ENCODE results near the gene PLEKHA8.
A peak's percentile ranks its signal among the peaks of the same experiment; 100 is the strongest.

The PLEKHA8 gene

DNA sequence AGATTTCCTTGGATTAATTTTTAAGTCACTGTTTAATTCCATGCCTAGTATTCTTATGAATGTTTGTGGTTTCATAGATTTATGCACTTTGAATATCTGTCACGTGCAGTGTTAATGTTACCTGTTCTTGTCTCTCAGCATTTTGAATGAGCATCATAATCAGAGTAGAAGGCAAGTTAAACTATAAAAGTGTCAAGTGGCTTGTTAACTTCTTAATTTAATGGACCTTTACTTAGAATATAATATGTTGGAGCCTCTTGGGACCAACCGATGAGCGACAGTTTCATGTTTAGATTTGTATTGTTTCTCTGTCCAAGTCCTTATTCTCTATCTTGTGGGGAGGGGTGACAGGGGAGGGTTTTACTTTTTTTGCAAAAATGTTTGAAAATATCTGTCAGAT lies 56.0 kb downstream of the PLEKHA8 start:
- TF ChIP-seq, protein P1, sequence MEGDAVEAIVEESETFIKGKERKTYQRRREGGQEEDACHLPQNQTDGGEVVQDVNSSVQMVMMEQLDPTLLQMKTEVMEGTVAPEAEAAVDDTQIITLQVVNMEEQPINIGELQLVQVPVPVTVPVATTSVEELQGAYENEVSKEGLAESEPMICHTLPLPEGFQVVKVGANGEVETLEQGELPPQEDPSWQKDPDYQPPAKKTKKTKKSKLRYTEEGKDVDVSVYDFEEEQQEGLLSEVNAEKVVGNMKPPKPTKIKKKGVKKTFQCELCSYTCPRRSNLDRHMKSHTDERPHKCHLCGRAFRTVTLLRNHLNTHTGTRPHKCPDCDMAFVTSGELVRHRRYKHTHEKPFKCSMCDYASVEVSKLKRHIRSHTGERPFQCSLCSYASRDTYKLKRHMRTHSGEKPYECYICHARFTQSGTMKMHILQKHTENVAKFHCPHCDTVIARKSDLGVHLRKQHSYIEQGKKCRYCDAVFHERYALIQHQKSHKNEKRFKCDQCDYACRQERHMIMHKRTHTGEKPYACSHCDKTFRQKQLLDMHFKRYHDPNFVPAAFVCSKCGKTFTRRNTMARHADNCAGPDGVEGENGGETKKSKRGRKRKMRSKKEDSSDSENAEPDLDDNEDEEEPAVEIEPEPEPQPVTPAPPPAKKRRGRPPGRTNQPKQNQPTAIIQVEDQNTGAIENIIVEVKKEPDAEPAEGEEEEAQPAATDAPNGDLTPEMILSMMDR (conservative IDR thresholded peaks at IDR 0.05; ENCODE audit: low read depth), result no peak
- CTCF ChIA-PET, result interaction anchor here (0.6 kb wide), 1 partner anchor 23 kb away, joined by 4 read pairs; no protein-coding TSS in a partner anchor
- DNase-seq (ENCODE audit: low spot score), result no peak

DNA sequence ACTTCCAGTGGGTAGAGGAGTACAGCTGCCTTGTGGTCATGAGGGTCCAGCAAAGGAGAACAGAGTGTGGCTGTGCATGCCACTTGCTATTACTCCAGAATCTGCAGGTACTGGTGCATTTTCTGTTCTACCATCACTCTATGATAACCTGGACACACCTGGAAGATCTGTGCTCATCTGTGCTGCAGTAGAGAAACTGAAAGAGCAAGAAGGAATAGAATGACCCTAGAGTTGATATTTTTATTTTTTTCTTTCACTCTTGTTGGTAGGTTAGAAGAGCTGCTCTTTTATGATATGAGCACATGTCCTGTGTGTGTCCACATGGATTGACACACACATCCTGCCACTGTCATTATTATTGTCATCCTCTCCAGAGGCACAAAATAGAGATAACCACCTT lies 58.3 kb downstream of the PLEKHA8 start:
- no peak for DNase-seq (ENCODE audit: low spot score)
- POLR2A ChIA-PET (ENCODE audit: low non-redundant PET), result no interaction called here
- CTCF ChIA-PET, result interaction anchor here (0.6 to 2.4 kb wide), 2 partner anchors 12 to 27 kb away, joined by 4 to 10 read pairs; no protein-coding TSS in a partner anchor
- TF ChIP-seq, protein P1 (conservative IDR thresholded peaks at IDR 0.05; ENCODE audit: low read depth), result no peak
- H3K27ac ChIP-seq, result no peak overlapping the region

More for the DNA sequence above, 56.0 kb downstream of the PLEKHA8 start:
- no peak overlapping the region for H3K27ac ChIP-seq
- POLR2A ChIA-PET (ENCODE audit: low non-redundant PET), result no interaction called here

- ChIA-PET CTCF (no interaction called here), POLR2A (ENCODE audit: low non-redundant PET) (no interaction called here)
- H3K27ac ChIP-seq, result no peak overlapping the region
- TF ChIP-seq, protein P1 (conservative IDR thresholded peaks at IDR 0.05; ENCODE audit: low read depth), result no peak
- DNase-seq (ENCODE audit: low spot score), result no peak
Observed at GRCh38 chr7:30087371-30087770, 59.2 kb downstream of the PLEKHA8 start.

DNA sequence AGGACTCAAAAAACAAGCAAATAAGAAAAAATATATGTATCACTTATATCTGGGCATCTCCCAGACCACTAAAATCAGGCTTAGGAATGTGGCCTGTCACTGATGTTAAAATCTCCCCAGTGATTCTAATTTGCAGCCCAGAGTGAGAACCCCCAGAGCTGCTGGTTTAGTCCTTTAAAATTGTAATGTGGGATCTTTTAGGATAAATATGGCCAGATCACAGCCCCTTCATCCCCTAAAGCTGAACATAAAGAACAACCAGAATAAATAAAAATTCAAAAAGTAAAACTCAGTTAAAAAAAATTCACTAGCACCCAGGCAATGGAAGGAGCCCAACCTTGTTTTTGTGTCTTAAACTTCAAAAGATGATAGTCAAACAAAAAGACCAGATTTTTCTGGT lies 60.1 kb downstream of the PLEKHA8 start:
- DNase-seq (ENCODE audit: low spot score), result no peak
- TF ChIP-seq, protein P1 (conservative IDR thresholded peaks at IDR 0.05; ENCODE audit: low read depth), result no peak
- no peak overlapping the region for H3K27ac ChIP-seq
- POLR2A ChIA-PET (ENCODE audit: low non-redundant PET), result no interaction called here
- CTCF ChIA-PET, result interaction anchor here (0.5 kb wide), 1 partner anchor 179 kb away, joined by 3 read pairs; no protein-coding TSS in a partner anchor

DNA sequence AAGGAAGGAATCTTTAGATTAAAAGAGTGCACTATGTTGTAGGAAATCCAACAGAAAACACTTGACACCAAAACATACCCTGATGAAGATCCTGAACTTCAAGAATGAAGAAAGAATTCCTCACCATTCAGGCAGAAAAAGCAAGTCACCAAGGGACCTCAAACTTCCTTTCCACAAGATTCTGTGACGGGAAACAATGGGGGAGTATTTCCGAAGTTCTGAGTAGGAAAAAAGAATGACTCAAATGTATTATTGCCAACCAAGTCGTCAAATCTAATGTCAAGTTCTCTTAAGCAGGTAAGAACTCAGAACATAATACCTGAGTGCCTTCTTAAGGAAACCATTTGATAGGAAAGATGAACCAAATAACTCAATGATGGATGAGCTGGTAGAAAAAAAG lies 61.9 kb downstream of the PLEKHA8 start:
- no peak overlapping the region for H3K27ac ChIP-seq
- TF ChIP-seq, protein P1 (conservative IDR thresholded peaks at IDR 0.05; ENCODE audit: low read depth), result no peak
- ChIA-PET CTCF (no interaction called here), POLR2A (ENCODE audit: low non-redundant PET) (no interaction called here)
- no peak for DNase-seq (ENCODE audit: low spot score)

DNA sequence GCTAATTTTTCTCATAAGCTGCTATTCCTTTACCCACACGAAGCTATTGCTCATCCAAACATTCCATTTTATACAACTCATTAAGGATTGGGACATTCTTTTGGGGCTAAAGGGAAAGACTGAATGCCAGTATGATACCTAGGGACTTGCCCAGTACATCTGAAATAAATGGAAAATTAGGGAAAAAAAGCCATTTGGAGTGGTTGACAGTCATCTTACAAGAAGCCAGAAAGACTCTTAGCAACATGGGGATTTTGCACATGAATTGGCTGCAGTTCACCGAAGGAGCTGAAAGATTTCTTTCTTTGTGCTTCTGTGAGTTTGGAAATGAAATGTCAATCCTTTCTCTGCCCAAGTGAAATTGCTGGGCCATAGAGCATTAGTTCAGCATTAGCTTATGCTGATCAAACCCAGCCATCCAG lies 63.3 kb downstream of the PLEKHA8 start:
- POLR2A ChIA-PET (ENCODE audit: low non-redundant PET), result no interaction called here
- no peak overlapping the region for H3K27ac ChIP-seq
- CTCF ChIA-PET, result no interaction called here
- peak; percentile 88 for DNase-seq (ENCODE audit: low spot score)
- TF ChIP-seq, protein P1 (conservative IDR thresholded peaks at IDR 0.05; ENCODE audit: low read depth), result no peak

- CTCF ChIA-PET, result no interaction called here
- H3K27ac ChIP-seq, result no peak overlapping the region
- POLR2A ChIA-PET (ENCODE audit: low non-redundant PET), result no interaction called here
- TF ChIP-seq, protein P1 (conservative IDR thresholded peaks at IDR 0.05; ENCODE audit: low read depth), result no peak
- no peak for DNase-seq (ENCODE audit: low spot score)
Observed at GRCh38 chr7:30091987-30092386, 63.8 kb downstream of the PLEKHA8 start.
